GM23338 (cell line): Measurements from ENCODE around the gene NSF. TPM values are rescaled to one million over a fixed set of nuclear protein-coding genes. Genes with fewer than 3 reads are reported as not detected.

Experiments used
- ATAC-seq: fragments of 200-7000 bp; cut with Tn5 transposase; 3 replicates; pipeline ENCODE4 v1.9.1; 2020
- DNase-seq: peaks from one replicate; pipeline ENCODE4 v3.0.0-alpha.2; 2015; ENCODE audit warnings: low spot score
- H2AFZ ChIP-seq: fragments of 200-600 bp; sonication (generic); 2 replicates; pipeline ENCODE4 v1.8.0; 2016; ENCODE audit warnings: antibody characterized with exemption, mild to moderate bottlenecking, moderate library complexity
- H3F3A ChIP-seq: fragments of 200-600 bp; sonication (generic); replicated peaks from 2 replicates; pipeline ENCODE4 v1.8.0; 2017; ENCODE audit warnings: antibody characterized with exemption, mixed run types, low read depth
- H3K27ac ChIP-seq: fragments of 200-600 bp; sonication (generic); 2 replicates; pipeline ENCODE4 v1.6.1; 2016; ENCODE audit warnings: low read depth
- H3K27me3 ChIP-seq: fragments of 200-600 bp; sonication (generic); 2 replicates; pipeline ENCODE4 v1.8.0; 2016; ENCODE audit warnings: mild to moderate bottlenecking, mixed run types, moderate library complexity; ENCODE audit not compliant: insufficient read depth
- H3K36me3 ChIP-seq: fragments of 200-600 bp; sonication (generic); 2 replicates; pipeline ENCODE4 v1.8.0; 2016; ENCODE audit warnings: mild to moderate bottlenecking; ENCODE audit not compliant: insufficient read depth
- H3K4me1 ChIP-seq: fragments of 200-600 bp; sonication (generic); 2 replicates; pipeline ENCODE4 v1.8.0; 2016; ENCODE audit warnings: mild to moderate bottlenecking, moderate library complexity; ENCODE audit not compliant: insufficient read depth
- H3K4me2 ChIP-seq: fragments of 200-600 bp; sonication (generic); 2 replicates; pipeline ENCODE4 v1.7.1; 2017; ENCODE audit warnings: mixed run types
- H3K4me3 ChIP-seq: fragments of 200-600 bp; sonication (generic); 2 replicates; pipeline ENCODE4 v1.6.1; 2016; ENCODE audit warnings: mixed run types
- H3K79me2 ChIP-seq: fragments of 200-600 bp; sonication (generic); replicated peaks from 2 replicates; pipeline ENCODE4 v1.8.0; 2017; ENCODE audit warnings: mild to moderate bottlenecking; ENCODE audit not compliant: insufficient read depth
- H3K9me2 ChIP-seq: fragments of 200-600 bp; sonication (generic); 2 replicates; pipeline ENCODE4 v1.8.0; 2017; ENCODE audit not compliant: insufficient read depth
- H4K20me1 ChIP-seq: fragments of 200-600 bp; sonication (generic); replicated peaks from 2 replicates; pipeline ENCODE4 v1.8.0; 2017; ENCODE audit warnings: mild to moderate bottlenecking; ENCODE audit not compliant: insufficient read depth
- H3K27ac Mint-ChIP-seq: 2 replicates; pipeline ENCODE4 v1.8.0; 2020; ENCODE audit warnings: inconsistent platforms, mild to moderate bottlenecking, moderate library complexity, mixed read lengths
- H3K27me3 Mint-ChIP-seq: 3 replicates; pipeline ENCODE4 v1.8.0; 2022; ENCODE audit warnings: low read depth, mild to moderate bottlenecking, moderate library complexity, mixed read lengths, inconsistent platforms; ENCODE audit not compliant: insufficient read depth, poor library complexity
- H3K36me3 Mint-ChIP-seq: 3 replicates; pipeline ENCODE4 v1.8.0; 2021; ENCODE audit warnings: low read depth, mild to moderate bottlenecking, inconsistent platforms, moderate library complexity, mixed read lengths
- H3K4me1 Mint-ChIP-seq: 3 replicates; pipeline ENCODE4 v1.8.0; 2020; ENCODE audit warnings: mild to moderate bottlenecking, inconsistent platforms, mixed read lengths
- H3K4me3 Mint-ChIP-seq: 3 replicates; pipeline ENCODE4 v1.8.0; 2021; ENCODE audit warnings: moderate library complexity, mild to moderate bottlenecking, inconsistent platforms, mixed read lengths
- H3K9me3 Mint-ChIP-seq: 3 replicates; pipeline ENCODE4 v1.8.0; 2020; ENCODE audit warnings: moderate library complexity, mild to moderate bottlenecking, inconsistent platforms, mixed read lengths
- CREB1 ChIP-seq: fragments of 250-450 bp; sonication (Bioruptor Pico); IDR thresholded peaks from 2 replicates; pipeline ENCODE4 v1.5.0; 2020; ENCODE audit warnings: low read depth, mild to moderate bottlenecking, moderate library complexity
- ETS1 ChIP-seq: IDR thresholded peaks from 2 replicates; pipeline ENCODE4 v1.6.1; 2016; ENCODE audit warnings: antibody characterized with exemption
- EZH2phosphoT487 ChIP-seq: fragments of 200-600 bp; sonication (generic); IDR thresholded peaks from one replicate; pipeline ENCODE4 v1.8.1; 2018; ENCODE audit warnings: antibody characterized with exemption; ENCODE audit not compliant: unreplicated experiment
- JUNB ChIP-seq: IDR thresholded peaks from one replicate; pipeline ENCODE4 v1.6.1; 2016; ENCODE audit warnings: antibody characterized with exemption; ENCODE audit not compliant: unreplicated experiment
- NANOG ChIP-seq: IDR thresholded peaks from 2 replicates; pipeline ENCODE4 v1.6.1; 2016; ENCODE audit warnings: antibody characterized with exemption, borderline replicate concordance
- POLR2AphosphoS5 ChIP-seq: IDR thresholded peaks from 2 replicates; pipeline ENCODE4 v1.6.1; 2016; ENCODE audit warnings: antibody characterized with exemption, low read depth
- STAT1 ChIP-seq: IDR thresholded peaks from one replicate; pipeline ENCODE4 v1.6.1; 2016; ENCODE audit warnings: antibody characterized with exemption; ENCODE audit not compliant: unreplicated experiment
- ZNF114 ChIP-seq: fragments of 250-450 bp; sonication (Bioruptor Pico); IDR thresholded peaks from 2 replicates; pipeline ENCODE4 v1.5.0; 2020; ENCODE audit warnings: mild to moderate bottlenecking, moderate library complexity
- ZNF331 ChIP-seq: fragments of 250-450 bp; sonication (Bioruptor Pico); IDR thresholded peaks from 2 replicates; pipeline ENCODE4 v1.5.0; 2020; ENCODE audit warnings: low read depth, mild to moderate bottlenecking, moderate library complexity
- polyA plus RNA-seq: library from polyadenylated mRNA; unstranded; fragments of >200 nt; fragmentation: Nextera tagmentation; extraction: Ambion mirVana; gene quantifications from 2 replicates; pipeline ENCODE4 v1.2.1, GENCODE V29; 2016
- total RNA-seq: library from RNA; depleted of rRNA; stranded (reverse); fragments of >200 nt; shearing (Covaris generic); gene quantifications from 2 replicates; pipeline ENCODE4 v1.2.3, GENCODE V29; 2014
- TF ChIP-seq, protein P1 (sequence below), 2 experiments: fragments of 200-600 bp in 1 of 2; sonication (generic) in 1 of 2; conservative IDR thresholded peaks; 2 replicates each; pipeline versions ENCODE4 v1.5.1 to v1.6.1; 2016 to 2017; ENCODE audit warnings: antibody characterized with exemption in 2 of 2, low read depth in 2 of 2, mild to moderate bottlenecking in 2 of 2, moderate library complexity in 1 of 2
- TF ChIP-seq, protein P2 (sequence below): IDR thresholded peaks from one replicate; pipeline ENCODE4 v1.6.1; 2018; ENCODE audit warnings: antibody characterized with exemption; ENCODE audit not compliant: unreplicated experiment

NSF gene
- total and polyA plus RNA-seq, 2 experiments from 2014 or later = 12.5 to 26.5 TPM

GRCh38 chr17:46803544-46803943 is 213.1 kb downstream of the NSF start:
- Histone ChIP-seq H3K9me2 (no peaks in the 10 kb centered on the region), H2AFZ (no peak overlapping the region), H3K27ac (no peak overlapping the region), H4K20me1 (no peaks in the 10 kb centered on the region), H3K4me2 (no peak overlapping the region), H3F3A (no peaks in the 10 kb centered on the region), H3K4me3 (no peak overlapping the region), H3K36me3 (no peaks in the 10 kb centered on the region), H3K79me2 (no peaks in the 10 kb centered on the region), H3K4me1 (no peaks in the 10 kb centered on the region), H3K27me3 (no peaks in the 10 kb centered on the region)
- H3K27ac Mint-ChIP-seq = no peak overlapping the region
- H3K4me1 Mint-ChIP-seq = no peaks in the 10 kb centered on the region; the same call in 1 of the 3 replicates
- H3K4me3 Mint-ChIP-seq = no peak overlapping the region
- no peaks in the 10 kb centered on the region; the same call in 2 of the 3 replicates for H3K9me3 Mint-ChIP-seq
- TF ChIP-seq EZH2phosphoT487 (no peak), STAT1 (no peak)
- TF ChIP-seq, protein P1, sequence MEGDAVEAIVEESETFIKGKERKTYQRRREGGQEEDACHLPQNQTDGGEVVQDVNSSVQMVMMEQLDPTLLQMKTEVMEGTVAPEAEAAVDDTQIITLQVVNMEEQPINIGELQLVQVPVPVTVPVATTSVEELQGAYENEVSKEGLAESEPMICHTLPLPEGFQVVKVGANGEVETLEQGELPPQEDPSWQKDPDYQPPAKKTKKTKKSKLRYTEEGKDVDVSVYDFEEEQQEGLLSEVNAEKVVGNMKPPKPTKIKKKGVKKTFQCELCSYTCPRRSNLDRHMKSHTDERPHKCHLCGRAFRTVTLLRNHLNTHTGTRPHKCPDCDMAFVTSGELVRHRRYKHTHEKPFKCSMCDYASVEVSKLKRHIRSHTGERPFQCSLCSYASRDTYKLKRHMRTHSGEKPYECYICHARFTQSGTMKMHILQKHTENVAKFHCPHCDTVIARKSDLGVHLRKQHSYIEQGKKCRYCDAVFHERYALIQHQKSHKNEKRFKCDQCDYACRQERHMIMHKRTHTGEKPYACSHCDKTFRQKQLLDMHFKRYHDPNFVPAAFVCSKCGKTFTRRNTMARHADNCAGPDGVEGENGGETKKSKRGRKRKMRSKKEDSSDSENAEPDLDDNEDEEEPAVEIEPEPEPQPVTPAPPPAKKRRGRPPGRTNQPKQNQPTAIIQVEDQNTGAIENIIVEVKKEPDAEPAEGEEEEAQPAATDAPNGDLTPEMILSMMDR (conservative IDR thresholded peaks at IDR 0.05; ENCODE audit: low read depth in 2 of 2) = no peak
- no peak for ATAC-seq
- no peak for DNase-seq
- no peaks in the 10 kb centered on the region for H3K36me3 Mint-ChIP-seq
- peaks cover 4% of the 10 kb centered on the region for H3K27me3 Mint-ChIP-seq

GRCh38 chr17:46805771-46806170 is 215.3 kb downstream of the NSF start:
- Mint-ChIP-seq H3K4me3 (no peak overlapping the region), H3K27me3 (peaks cover 7% of the 10 kb centered on the region), H3K36me3 (no peaks in the 10 kb centered on the region), H3K9me3 (no peaks in the 10 kb centered on the region; the same call in 2 of the 3 replicates), H3K4me1 (peaks cover 8% of the 10 kb centered on the region), H3K27ac (no peak overlapping the region)
- no peaks in the 10 kb centered on the region for H3K27me3 ChIP-seq
- H3K9me2 ChIP-seq = no peaks in the 10 kb centered on the region
- H3K4me2 ChIP-seq = no peak overlapping the region
- no peaks in the 10 kb centered on the region for H4K20me1 ChIP-seq
- H3K36me3 ChIP-seq = no peaks in the 10 kb centered on the region
- H2AFZ ChIP-seq = no peak overlapping the region
- no peak overlapping the region for H3K27ac ChIP-seq
- 0 out of 2 replicates have a peak, but pooled peaks cover 5% of the 10 kb centered on the region for H3K4me1 ChIP-seq
- no peak for DNase-seq
- H3F3A ChIP-seq = no peaks in the 10 kb centered on the region
- ATAC-seq = no peak
- H3K79me2 ChIP-seq = no peaks in the 10 kb centered on the region
- no peak overlapping the region for H3K4me3 ChIP-seq
- no peak for TF ChIP-seq EZH2phosphoT487
- no peak for TF ChIP-seq STAT1
- TF ChIP-seq, protein P2, sequence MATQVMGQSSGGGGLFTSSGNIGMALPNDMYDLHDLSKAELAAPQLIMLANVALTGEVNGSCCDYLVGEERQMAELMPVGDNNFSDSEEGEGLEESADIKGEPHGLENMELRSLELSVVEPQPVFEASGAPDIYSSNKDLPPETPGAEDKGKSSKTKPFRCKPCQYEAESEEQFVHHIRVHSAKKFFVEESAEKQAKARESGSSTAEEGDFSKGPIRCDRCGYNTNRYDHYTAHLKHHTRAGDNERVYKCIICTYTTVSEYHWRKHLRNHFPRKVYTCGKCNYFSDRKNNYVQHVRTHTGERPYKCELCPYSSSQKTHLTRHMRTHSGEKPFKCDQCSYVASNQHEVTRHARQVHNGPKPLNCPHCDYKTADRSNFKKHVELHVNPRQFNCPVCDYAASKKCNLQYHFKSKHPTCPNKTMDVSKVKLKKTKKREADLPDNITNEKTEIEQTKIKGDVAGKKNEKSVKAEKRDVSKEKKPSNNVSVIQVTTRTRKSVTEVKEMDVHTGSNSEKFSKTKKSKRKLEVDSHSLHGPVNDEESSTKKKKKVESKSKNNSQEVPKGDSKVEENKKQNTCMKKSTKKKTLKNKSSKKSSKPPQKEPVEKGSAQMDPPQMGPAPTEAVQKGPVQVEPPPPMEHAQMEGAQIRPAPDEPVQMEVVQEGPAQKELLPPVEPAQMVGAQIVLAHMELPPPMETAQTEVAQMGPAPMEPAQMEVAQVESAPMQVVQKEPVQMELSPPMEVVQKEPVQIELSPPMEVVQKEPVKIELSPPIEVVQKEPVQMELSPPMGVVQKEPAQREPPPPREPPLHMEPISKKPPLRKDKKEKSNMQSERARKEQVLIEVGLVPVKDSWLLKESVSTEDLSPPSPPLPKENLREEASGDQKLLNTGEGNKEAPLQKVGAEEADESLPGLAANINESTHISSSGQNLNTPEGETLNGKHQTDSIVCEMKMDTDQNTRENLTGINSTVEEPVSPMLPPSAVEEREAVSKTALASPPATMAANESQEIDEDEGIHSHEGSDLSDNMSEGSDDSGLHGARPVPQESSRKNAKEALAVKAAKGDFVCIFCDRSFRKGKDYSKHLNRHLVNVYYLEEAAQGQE = no peak
- TF ChIP-seq CREB1 (CRISPR knock-in tag) = no peak
- no peak for TF ChIP-seq JUNB
- no peak for TF ChIP-seq POLR2AphosphoS5
- no peak for TF ChIP-seq ZNF331 (CRISPR knock-in tag)
- TF ChIP-seq NANOG = no peak
- TF ChIP-seq, protein P1 (conservative IDR thresholded peaks at IDR 0.05; ENCODE audit: low read depth in 2 of 2) = no peak
- TF ChIP-seq ZNF114 (CRISPR knock-in tag) = no peak
- TF ChIP-seq ETS1 = no peak
